MM.1S (cell line): Measurements from ENCODE around the gene MTCP1.
A peak's percentile ranks its signal among the peaks of the same experiment; 100 is the strongest.

Experiments used
- DNase-seq: peaks from one replicate; pipeline ENCODE4 v3.0.0-alpha.2; 2015
- H2AFZ ChIP-seq: fragments of 300-600 bp; sonication (generic); 2 replicates; pipeline ENCODE4 v1.6.0; 2016; ENCODE audit warnings: antibody characterized with exemption, low read length
- H3F3A ChIP-seq: fragments of 300-600 bp; sonication (generic); 2 replicates; pipeline ENCODE4 v1.6.1; 2016; ENCODE audit warnings: mild to moderate bottlenecking, antibody characterized with exemption, low read length, moderate library complexity, mixed read lengths; ENCODE audit not compliant: insufficient read depth
- H3K27ac ChIP-seq: fragments of 300-600 bp; sonication (generic); 2 replicates; pipeline ENCODE4 v1.5.1; 2016; ENCODE audit warnings: mild to moderate bottlenecking, low read length
- H3K27me3 ChIP-seq: fragments of 300-600 bp; sonication (generic); replicated peaks from 2 replicates; pipeline ENCODE4 v1.6.0; 2016; ENCODE audit warnings: low read length; ENCODE audit not compliant: insufficient read depth
- H3K36me3 ChIP-seq: fragments of 300-600 bp; sonication (generic); replicated peaks from 2 replicates; pipeline ENCODE4 v1.6.1; 2016; ENCODE audit warnings: mild to moderate bottlenecking, low read length, mixed read lengths; ENCODE audit not compliant: insufficient read depth
- H3K4me1 ChIP-seq: fragments of 300-600 bp; sonication (generic); 2 replicates; pipeline ENCODE4 v1.6.1; 2016; ENCODE audit warnings: low read length, mixed read lengths
- H3K4me2 ChIP-seq: fragments of 300-600 bp; sonication (generic); 2 replicates; pipeline ENCODE4 v1.6.0; 2016; ENCODE audit warnings: low read depth, low read length
- H3K4me3 ChIP-seq: fragments of 300-600 bp; sonication (generic); 2 replicates; pipeline ENCODE4 v1.5.1; 2016; ENCODE audit warnings: low read length, mixed read lengths
- H3K79me2 ChIP-seq: fragments of 300-600 bp; sonication (generic); 2 replicates; pipeline ENCODE4 v1.6.1; 2016; ENCODE audit warnings: mixed run types, low read length, mixed read lengths
- H3K9ac ChIP-seq: fragments of 300-600 bp; sonication (generic); 2 replicates; pipeline ENCODE4 v1.6.1; 2016; ENCODE audit warnings: low read length, mixed read lengths
- H3K9me2 ChIP-seq: fragments of 300-600 bp; sonication (generic); replicated peaks from 2 replicates; pipeline ENCODE4 v1.6.1; 2016; ENCODE audit warnings: mild to moderate bottlenecking, low read length, mixed read lengths; ENCODE audit not compliant: insufficient read depth
- H3K9me3 ChIP-seq: fragments of 300-600 bp; sonication (generic); replicated peaks from 2 replicates; pipeline ENCODE4 v1.6.1; 2016; ENCODE audit warnings: mild to moderate bottlenecking, low read length, mixed read lengths; ENCODE audit not compliant: insufficient read depth
- H4K20me1 ChIP-seq: fragments of 300-600 bp; sonication (generic); 2 replicates; pipeline ENCODE4 v1.6.1; 2016; ENCODE audit warnings: mild to moderate bottlenecking, low read length, moderate library complexity, mixed read lengths; ENCODE audit not compliant: insufficient read depth
- CTCF ChIP-seq: fragments of 300-600 bp; sonication (generic); IDR thresholded peaks from 2 replicates; pipeline ENCODE4 v1.5.1; 2016; ENCODE audit warnings: antibody characterized with exemption, low read length, mixed read lengths
- EZH2 ChIP-seq: fragments of 300-600 bp; sonication (generic); optimal IDR thresholded peaks from 2 replicates; pipeline ENCODE3; 2017; ENCODE audit warnings: low read depth, mild to moderate bottlenecking, antibody characterized with exemption, low read length, mixed read lengths
- EZH2phosphoT487 ChIP-seq: fragments of 300-600 bp; sonication (generic); IDR thresholded peaks from 2 replicates; pipeline ENCODE4 v1.6.1; 2018; ENCODE audit warnings: antibody characterized with exemption, low read length

Gene MTCP1

GRCh38 chrX:155070975-155071693 lies at the start of gene MTCP1, which contains the start of the genes BRCC3 and CMC4:
Gene MTCP1 (minus strand): TSS chrX:155071136. CDS start chrX:155066010, 5,126 bp downstream.
Gene BRCC3 (plus strand): TSS chrX:155071508. CDS start chrX:155071528, 20 bp downstream.
Gene CMC4 (minus strand): TSS chrX:155071136. CDS start chrX:155064023, 7,113 bp downstream.
- Histone ChIP-seq H3K9me3 (no peaks in the 10 kb centered on the region), H2AFZ (peak within 1 kb of the TSS; percentile 69), H4K20me1 (no peaks in the 10 kb centered on the region), H3F3A (no peaks in the 10 kb centered on the region; the same call in 1 of the 2 replicates), H3K36me3 (no peaks in the 10 kb centered on the region), H3K9ac (peak within 1 kb of the TSS; percentile 74), H3K4me2 (peak within 1 kb of the TSS; percentile 61), H3K79me2 (peaks cover 26% of the 10 kb centered on the region), H3K4me1 (peaks cover 5% of the 10 kb centered on the region; the same call in 1 of the 2 replicates), H3K4me3 (peak within 1 kb of the TSS; percentile 82), H3K27ac (peak within 1 kb of the TSS; percentile 51), H3K27me3 (no peaks in the 10 kb centered on the region), H3K9me2 (no peaks in the 10 kb centered on the region)
- TF ChIP-seq EZH2 (no peak), CTCF (no peak), EZH2phosphoT487 (no peak)
- DNase-seq, result peak; percentile 86

- Histone ChIP-seq H3K27me3 (no peaks in the 10 kb centered on the region), H3K9ac (no peak overlapping the region), H2AFZ (no peak overlapping the region), H4K20me1 (no peaks in the 10 kb centered on the region), H3F3A (no peaks in the 10 kb centered on the region), H3K4me1 (no peaks in the 10 kb centered on the region), H3K4me3 (no peak overlapping the region), H3K4me2 (no peak overlapping the region), H3K36me3 (no peaks in the 10 kb centered on the region; the same call in 1 of the 2 replicates), H3K27ac (no peak overlapping the region), H3K9me2 (no peaks in the 10 kb centered on the region), H3K9me3 (no peaks in the 10 kb centered on the region), H3K79me2 (no peaks in the 10 kb centered on the region)
- TF ChIP-seq EZH2, result no peak
- TF ChIP-seq EZH2phosphoT487, result no peak
- TF ChIP-seq CTCF, result no peak
- no peak for DNase-seq
Observed at GRCh38 chrX:155115174-155115819, 44.4 kb upstream of the MTCP1 start.

- no peaks in the 10 kb centered on the region for H3K4me1 ChIP-seq
- H3K9me2 ChIP-seq, result no peaks in the 10 kb centered on the region
- no peaks in the 10 kb centered on the region for H3F3A ChIP-seq
- no peak overlapping the region for H3K27ac ChIP-seq
- H4K20me1 ChIP-seq, result no peaks in the 10 kb centered on the region
- no peaks in the 10 kb centered on the region; the same call in 1 of the 2 replicates for H3K36me3 ChIP-seq
- no peaks in the 10 kb centered on the region for H3K79me2 ChIP-seq
- H2AFZ ChIP-seq, result no peak overlapping the region
- no peaks in the 10 kb centered on the region for H3K27me3 ChIP-seq
- TF ChIP-seq CTCF (no peak), EZH2 (no peak), EZH2phosphoT487 (no peak)
- no peak for DNase-seq
- H3K9ac ChIP-seq, result no peak overlapping the region
- H3K4me3 ChIP-seq, result no peak overlapping the region
- no peak overlapping the region for H3K4me2 ChIP-seq
- H3K9me3 ChIP-seq, result no peaks in the 10 kb centered on the region
Observed at GRCh38 chrX:155113097-155113496, 42.2 kb upstream of the MTCP1 start.
